GM13977 (cell line): ENCODE measurements around the gene EFEMP2.

ENCODE experiments used
- DNase-seq: peaks from one replicate; pipeline ENCODE4 v3.0.0; 2012; ENCODE audit warnings: low spot score
- CTCF ChIP-seq: IDR thresholded peaks from 2 replicates; pipeline ENCODE4 v1.5.1; 2012; ENCODE audit warnings: mild to moderate bottlenecking, control low read depth; ENCODE audit not compliant: insufficient read depth; ENCODE audit errors: extremely low read depth, missing control alignments
- in situ Hi-C: fragments of 300-500 bp; cut with MboI; formaldehyde crosslinking; loops from one replicate; pipeline ENCODE4 v1.12.0; 2022; ENCODE audit warnings: low sequenced_read_pairs, low pct_unique_long_range_greater_than_20kb, mixed read lengths, inconsistent platforms; ENCODE audit not compliant: unreplicated experiment

The EFEMP2 gene

DNA sequence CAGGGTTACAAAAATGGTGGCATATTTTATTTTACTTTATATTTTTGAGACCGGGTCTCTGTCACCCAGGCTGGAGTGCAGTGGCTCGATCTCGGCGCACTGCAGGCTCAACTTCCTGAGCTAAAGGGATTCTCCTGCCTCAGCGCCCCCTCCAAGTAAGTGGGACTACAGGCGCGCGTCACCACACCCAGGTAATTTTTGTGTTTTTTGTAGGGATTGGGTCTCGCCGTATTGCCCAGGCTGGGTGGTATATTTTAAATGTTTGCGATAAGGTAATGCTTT lies 28.2 kb upstream of the EFEMP2 start:
- in situ Hi-C loops: no loop called here
- no peak for DNase-seq
- no peak for TF ChIP-seq CTCF

GRCh38 chr11:65900125-65900898 lies 27.7 kb upstream of the EFEMP2 start, which contains the start of gene FOSL1:
TSS of gene FOSL1 (minus strand) at chr11:65900388. CDS start at chr11:65900339, 49 bp downstream.
- DNase-seq: peak; percentile 95
- no peak for TF ChIP-seq CTCF
- in situ Hi-C loops: no loop called here

GRCh38 chr11:65899356-65900124 lies 26.9 kb upstream of the EFEMP2 start:
- in situ Hi-C loops: no loop called here
- peak; percentile 73 for DNase-seq
- peak; percentile 30 for TF ChIP-seq CTCF

DNA sequence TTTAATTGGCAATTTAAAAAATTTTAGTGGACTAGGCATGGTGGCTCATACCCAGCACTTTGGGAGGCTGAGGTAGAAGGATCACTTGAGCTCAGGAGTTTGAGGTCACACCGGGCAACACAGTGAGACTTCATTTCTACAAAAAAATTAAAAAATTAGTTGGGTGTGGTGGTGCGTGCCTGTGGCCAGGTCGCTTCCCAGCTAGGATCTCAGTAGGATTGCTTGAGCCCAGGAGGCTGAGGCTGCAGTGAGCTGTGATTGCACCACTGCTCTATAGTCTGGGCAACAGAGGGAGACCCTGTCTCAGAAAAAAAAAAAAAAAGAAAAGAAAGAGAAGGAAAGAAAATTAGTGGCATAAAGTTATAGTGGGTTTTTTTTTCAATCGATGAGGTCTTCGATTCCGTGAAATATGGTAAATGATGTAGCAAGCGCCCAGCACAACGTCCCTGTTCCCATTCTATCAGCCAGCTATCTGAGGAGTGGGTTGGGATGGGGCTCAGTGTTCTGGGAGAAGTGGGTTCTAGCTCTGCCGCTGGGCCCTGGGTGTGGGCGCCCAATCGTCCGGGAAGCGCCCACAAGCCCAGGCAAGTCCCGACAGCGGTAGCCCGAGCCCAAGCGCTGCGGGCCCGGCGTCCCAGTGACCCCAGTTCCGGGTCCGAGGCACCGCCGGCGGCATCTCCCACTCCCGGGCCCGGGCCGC lies 26.2 kb upstream of the EFEMP2 start:
- no peak for DNase-seq
- no peak for TF ChIP-seq CTCF
- in situ Hi-C loops: no loop called here

DNA sequence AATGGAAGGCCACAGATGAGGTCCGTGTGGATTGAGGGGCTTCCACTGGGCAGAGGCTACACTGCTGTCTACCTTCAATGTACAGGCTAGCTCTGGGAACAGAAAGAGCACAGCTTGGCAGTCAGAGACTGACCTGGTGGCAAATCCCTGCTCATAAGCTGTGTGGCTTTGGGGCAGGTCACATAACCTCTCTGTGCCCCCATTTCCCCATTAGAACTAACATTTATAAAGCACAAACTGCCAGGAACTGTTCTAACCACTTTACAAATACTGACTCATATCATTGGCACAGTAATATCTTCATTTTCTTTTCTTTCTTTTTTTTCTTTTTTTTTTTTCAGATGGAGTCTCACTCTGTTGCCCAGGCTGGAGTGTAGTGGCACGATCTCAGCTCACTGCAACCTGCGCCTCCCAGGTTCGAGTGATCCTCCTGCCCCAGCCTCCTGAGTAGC lies 24.4 kb upstream of the EFEMP2 start:
- TF ChIP-seq CTCF: no peak
- no peak for DNase-seq
- in situ Hi-C loops: no loop called here
